ENCODE results near the gene GASK1B.
A peak's percentile ranks its signal among the peaks of the same experiment; 100 is the strongest.

DNA sequence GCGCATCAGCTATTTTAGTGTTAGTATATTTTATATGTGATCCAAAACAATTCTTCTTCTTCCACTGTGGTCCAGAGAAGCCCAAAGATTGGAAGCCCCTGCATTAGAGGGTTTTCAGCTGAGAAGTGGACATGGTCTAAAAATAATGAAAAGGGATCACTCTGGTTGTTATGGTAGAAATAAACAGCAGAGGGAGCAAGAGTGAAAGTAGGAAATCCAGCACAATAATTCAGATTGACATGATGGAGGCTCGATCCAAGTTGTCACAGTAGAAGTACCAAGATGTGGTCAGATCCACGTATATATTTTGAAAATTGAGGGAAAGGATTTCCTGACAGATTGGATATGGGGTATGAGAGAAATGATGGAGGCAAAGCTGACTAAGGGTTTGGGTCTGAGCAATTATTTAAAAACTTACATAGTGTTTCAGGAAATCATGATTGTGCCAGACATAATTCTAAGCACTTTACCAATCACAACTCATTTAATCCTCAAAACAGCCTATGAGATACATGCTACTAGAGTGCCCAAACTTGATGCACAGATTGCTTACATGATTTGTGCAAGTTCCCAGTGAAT is 20.4 kb upstream of the GASK1B start:
- TF ChIP-seq EP300 (IDR thresholded peaks at IDR 0.05) (no peak), POLR2A (IDR thresholded peaks at IDR 0.05) (no peak), POLR2AphosphoS5 (IDR thresholded peaks at IDR 0.05) (peak in 1 of 4 donors; percentile 25)
- TF ChIP-seq, protein P1, sequence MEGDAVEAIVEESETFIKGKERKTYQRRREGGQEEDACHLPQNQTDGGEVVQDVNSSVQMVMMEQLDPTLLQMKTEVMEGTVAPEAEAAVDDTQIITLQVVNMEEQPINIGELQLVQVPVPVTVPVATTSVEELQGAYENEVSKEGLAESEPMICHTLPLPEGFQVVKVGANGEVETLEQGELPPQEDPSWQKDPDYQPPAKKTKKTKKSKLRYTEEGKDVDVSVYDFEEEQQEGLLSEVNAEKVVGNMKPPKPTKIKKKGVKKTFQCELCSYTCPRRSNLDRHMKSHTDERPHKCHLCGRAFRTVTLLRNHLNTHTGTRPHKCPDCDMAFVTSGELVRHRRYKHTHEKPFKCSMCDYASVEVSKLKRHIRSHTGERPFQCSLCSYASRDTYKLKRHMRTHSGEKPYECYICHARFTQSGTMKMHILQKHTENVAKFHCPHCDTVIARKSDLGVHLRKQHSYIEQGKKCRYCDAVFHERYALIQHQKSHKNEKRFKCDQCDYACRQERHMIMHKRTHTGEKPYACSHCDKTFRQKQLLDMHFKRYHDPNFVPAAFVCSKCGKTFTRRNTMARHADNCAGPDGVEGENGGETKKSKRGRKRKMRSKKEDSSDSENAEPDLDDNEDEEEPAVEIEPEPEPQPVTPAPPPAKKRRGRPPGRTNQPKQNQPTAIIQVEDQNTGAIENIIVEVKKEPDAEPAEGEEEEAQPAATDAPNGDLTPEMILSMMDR (IDR thresholded peaks at IDR 0.05), result peak in 3 of 4 experiments; percentile 35 to 48 (median 43)
